Stimulated activated CD8-positive, alpha-beta memory T cell treated with anti-CD3 and anti-CD28 coated beads, Interleukin-7, amount 100 ng/mL, for 24 hours (primary cell): ENCODE measurements around the gene SLC9A3.

ENCODE experiments used
- DNase-seq: peaks from one replicate; pipeline ENCODE4 v3.0.0-alpha.2; 2020; ENCODE audit warnings: low read depth

The SLC9A3 gene

DNA sequence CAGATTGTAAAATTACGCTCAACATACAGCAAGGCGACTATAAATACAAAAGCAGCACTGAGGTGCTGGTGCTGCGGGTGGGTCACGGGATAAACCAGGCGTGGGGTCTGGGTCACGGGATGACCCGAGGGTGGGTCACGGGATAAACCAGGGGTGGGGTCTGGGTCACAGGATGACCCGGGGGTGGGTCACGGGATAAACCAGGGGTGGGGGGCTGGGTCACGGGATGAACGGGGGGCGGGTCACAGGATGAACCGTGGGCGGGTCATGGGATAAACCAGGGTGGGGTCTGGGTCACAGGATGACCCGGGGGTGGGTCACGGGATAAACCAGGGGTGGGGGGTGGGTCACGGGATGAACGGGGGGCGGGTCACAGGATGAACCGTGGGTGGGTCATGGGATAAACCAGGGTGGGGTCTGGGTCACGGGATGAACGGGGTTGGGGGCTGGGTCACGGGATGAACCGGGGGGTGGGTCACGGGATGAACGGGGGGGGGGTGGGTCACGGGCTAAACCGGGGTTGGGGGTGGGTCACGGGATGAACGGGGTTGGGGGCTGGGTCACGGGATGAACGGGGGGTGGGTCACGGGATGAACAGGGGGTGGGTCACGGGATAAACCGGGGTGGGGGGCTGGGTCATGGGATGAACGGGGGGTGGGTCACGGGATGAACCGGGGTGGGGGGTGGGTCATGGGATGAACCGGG lies 30.2 kb upstream of the SLC9A3 start:
- DNase-seq = no peak

DNA sequence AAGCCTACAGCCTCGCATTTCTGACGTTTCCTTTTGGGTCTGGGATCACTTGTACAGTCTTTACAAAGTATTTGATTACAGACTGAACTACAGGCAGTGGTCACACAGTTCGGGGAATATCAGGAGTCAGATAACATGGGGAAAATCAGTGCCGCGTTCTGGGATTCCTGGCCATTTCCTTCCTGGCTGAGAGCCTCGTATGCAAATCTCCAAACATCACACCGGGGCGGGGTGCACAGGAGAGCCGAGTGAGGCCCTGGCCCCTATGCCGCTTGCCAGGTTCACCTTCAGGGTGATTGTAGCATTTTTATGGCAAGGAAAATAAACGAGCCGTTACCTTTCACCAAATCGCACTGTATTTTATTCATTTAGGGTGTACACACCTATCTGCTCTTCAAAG lies 29.6 kb upstream of the SLC9A3 start:
- DNase-seq = no peak

DNA sequence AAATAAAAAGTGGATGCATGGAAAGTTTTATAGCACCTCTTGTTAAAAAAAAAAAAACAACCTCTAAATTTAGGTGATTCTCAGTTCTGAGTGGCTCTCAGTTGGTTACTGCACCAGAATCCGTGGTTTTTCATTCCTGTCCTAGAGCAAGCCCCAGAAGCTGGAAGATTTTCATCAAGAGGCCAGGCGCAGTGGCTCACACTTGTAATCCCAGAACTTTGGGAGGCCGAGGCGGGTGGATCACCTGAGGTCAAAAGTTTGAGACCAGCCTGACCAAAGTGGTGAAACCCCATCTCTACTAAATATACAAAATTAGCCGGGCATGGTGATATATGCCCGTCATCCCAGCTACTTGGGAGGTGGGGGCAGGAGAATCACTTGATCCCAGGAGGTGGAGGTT lies 27.2 kb upstream of the SLC9A3 start:
- DNase-seq = no peak

- no peak for DNase-seq
These were observed 25.0 kb upstream of the SLC9A3 start for GRCh38 chr5:549229-549628.

GRCh38 chr5:548256-548655 lies 24.0 kb upstream of the SLC9A3 start:
- DNase-seq = no peak

- no peak for DNase-seq
These were observed 23.1 kb upstream of the SLC9A3 start for GRCh38 chr5:547086-547924.

DNA sequence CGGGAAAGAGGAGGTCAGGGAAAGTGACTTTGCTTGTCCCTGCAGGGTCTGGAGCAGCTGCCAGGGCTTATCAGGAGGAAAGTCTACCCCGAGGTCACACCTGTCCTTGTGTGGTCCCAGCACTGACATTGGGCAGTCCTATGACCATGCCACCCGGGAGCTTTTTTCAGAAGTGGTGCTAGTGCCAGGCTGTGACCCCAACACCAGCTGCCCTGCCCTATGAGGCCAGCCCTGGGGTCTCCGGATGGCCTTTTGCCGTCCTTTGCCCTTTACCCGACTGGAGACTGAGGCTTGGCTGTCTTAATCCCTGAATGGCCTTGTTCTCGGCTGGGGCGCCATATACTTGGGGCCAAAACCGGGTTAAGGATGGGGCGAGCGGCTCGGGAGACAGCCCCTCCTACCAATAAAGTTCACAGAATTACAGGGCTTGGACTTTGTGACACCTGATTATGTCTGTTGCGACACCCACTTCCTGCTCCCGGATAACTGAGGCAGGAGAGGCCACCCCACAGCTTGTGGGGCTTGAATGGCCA lies 22.2 kb upstream of the SLC9A3 start:
- no peak for DNase-seq

DNA sequence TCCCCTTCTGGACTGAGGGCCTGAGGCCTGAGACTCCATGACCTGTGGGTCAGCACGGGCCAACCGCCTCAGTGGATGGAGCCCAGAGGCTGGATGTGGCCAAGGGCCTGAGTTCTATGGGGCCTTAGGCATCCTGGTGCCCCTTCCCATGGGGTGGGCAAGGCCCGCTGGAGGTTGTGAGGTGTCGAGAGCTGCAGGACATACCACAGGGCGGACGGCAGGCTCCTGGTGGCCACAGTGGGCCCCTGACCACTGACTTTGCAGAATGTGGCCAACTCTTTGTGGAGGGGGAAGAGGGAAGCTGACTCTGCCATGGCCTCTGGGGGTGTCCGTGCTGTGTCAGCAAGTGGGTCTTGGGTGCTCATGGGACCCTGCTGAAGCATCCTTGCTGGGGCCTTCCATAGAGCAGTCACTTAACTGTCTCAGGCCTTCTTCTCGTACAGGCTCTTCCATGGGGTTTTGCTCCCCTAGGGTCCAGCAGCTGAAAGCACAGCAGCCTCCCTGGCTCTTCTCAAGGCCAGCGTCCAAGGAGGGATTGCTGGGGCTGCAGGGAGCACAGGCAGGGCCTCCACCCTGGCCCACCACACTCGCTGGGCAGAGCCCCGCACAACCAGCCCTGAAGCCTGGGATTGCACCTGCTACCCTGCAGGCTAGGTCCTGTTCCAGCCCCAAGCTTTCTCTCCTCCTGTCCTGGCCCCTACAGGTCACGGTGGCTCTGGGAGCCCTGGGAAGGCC lies 21.6 kb upstream of the SLC9A3 start:
- no peak for DNase-seq

GRCh38 chr5:544675-545355 lies 20.6 kb upstream of the SLC9A3 start:
- no peak for DNase-seq

DNA sequence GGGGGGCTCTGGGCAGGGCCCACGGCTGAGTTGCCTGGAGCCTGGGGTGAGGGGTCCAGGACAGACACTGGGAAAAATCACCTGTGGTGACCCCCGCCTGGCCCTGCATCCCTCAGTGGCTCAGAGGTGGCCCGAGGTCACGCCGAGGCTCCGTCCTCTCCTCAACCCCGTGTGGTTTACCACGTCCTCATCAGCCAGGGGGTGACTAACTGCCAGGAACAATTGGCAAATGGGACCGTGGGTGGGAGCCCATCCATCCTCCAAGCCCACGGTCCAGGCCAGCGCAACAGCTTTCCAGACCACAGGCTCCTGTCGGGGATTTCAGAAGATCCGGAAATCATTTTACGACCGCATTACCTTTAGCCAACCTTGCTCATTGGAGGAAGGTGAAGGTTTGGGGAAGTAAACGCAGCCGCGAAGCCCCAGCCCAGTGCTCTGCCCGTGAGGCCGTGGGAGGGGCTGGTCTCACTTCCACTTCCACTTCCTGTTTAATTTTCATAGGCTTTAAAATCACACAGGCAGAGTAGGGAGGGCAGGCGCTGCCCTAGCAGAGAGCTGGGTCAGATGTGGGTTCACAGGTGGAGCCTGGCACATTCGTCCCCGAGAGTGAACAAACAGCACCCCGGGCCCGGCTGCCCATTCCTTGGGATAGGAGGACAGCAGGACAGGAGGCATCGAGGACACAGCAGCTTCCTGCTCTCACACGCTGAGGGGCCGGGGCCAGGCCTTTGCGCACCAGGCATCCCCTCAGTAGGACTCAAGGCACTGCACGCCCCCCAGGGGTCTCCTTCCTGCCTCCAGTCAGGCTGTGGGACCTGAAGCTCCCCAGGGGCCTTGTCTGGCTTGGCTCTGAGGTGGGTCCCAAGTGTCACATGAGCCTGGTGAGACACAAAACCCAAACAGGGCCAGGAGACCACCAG lies 19.8 kb upstream of the SLC9A3 start:
- DNase-seq = no peak

- DNase-seq = no peak
These were observed 19.1 kb upstream of the SLC9A3 start for GRCh38 chr5:543351-543750.

DNA sequence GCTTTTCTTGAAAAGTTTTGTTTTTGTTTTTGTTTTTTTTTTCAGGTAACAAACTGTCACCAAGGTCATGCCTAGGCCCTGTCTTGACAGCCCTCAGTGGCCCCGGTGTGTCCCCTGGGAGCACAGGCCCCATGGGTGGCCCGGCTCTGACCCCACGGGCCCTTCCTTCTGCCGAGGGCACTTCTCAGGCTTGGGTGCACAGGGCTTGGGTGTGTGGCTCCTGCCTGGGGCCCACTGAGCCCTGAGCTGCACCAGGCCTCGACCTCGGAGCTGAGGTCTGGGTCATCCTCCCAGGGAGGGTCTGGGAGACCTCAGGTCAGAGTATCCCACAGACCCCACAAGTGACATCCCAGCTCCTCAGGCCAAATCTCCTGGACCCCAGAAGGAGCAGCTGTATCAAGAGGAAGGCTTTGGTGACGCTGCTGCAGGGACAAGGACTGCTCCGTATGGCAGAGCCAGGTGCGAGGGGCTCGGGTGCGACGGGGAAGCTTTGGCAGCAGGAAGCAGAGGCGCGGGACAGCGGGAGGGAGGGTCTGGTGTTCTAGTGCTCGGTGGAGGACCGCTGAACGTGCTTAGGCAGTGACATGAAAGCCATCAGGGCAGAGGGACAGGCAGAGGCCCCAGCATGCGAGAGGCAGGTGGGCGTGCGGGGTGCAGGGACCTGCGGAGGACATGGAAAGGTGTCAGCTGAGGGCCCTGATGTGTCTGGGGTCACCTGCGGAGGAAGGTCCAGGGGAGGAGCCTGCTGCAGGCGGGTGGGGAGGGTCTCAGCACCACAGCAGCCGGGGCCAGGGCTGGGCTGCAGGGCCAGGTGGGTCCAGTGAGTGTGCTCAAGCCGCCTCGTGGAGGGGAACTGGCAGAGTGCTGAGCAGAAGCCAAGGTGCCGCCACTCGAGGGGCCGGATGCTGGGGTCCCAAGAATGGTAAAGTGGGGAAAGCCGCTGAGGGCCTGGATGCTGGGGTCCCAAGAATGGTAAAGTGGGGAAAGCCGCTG lies 18.4 kb upstream of the SLC9A3 start:
- DNase-seq = no peak

GRCh38 chr5:541539-542318 lies 17.5 kb upstream of the SLC9A3 start:
- no peak for DNase-seq

DNA sequence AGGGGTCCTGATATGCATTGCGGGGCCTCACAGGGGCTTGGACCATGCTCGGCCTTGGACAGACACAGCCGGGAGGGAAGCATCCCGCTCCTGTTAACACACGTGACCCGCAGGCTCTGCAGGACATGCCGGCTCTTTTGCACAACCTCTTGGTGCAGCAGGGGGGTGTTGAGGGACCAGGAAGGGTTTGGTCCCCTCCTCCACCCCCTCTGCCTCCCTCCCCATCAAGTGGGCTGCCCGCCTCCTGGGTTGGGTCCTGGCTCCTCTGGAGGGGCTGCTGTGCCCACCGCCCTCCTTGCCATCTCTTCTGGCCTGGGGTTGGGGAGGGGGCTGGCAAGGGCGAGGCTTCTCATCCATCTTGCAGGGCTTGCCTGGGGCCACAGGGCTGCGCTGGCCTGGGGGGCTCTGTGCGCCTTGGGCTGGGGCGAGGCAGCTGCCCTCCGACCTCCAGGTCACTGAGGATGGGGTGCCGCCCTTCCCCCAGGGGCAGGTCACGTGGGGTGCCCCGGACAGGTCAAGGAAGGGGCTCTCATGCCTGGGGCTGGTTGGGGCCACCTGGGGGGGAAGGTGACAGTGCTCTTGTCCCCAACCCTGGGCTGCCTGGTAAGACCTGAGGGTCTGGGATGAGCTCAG lies 16.8 kb upstream of the SLC9A3 start:
- no peak for DNase-seq

- DNase-seq = no peak
These were observed 16.0 kb upstream of the SLC9A3 start for GRCh38 chr5:540071-540905.

GRCh38 chr5:539469-540070 lies 15.3 kb upstream of the SLC9A3 start:
- DNase-seq = no peak
